Heart left ventricle (tissue), 16 donors: Measurements from ENCODE around the gene TMX2. TPM values are rescaled to one million over a fixed set of nuclear protein-coding genes. Genes with fewer than 3 reads are reported as not detected.
A peak's percentile ranks its signal among the peaks of the same experiment; 100 is the strongest.

ENCODE experiments used
- ATAC-seq, 4 donors: fragments of 200-7000 bp; cut with Tn5 transposase; one replicate each; pipeline ENCODE4 v1.9.1; 2020 to 2022; ENCODE audit warnings: moderate library complexity in 4 of 4, mild to moderate bottlenecking in 3 of 4, moderate number of reproducible peaks in 1 of 4
- DNase-seq, 5 donors: peaks; one replicate each; pipeline ENCODE4 v3.0.0-alpha.2; 2020
- H3K27ac ChIP-seq, 12 donors: fragments of 200-600 bp; sonication (generic) in 4 of 12; one replicate each; pipeline versions ENCODE4 v1.5.0 to v1.8.0; 2016 to 2022; ENCODE audit warnings: mild to moderate bottlenecking in 2 of 12
- H3K27me3 ChIP-seq, 9 donors: fragments of 200-600 bp; sonication (generic) in 2 of 9; one replicate each; pipeline versions ENCODE4 v1.5.1 to v1.8.0; 2016 to 2022; ENCODE audit warnings: mild to moderate bottlenecking in 3 of 9
- H3K36me3 ChIP-seq, 9 donors: fragments of 200-600 bp; sonication (generic) in 2 of 9; one replicate each; pipeline versions ENCODE4 v1.5.0 to v1.8.0; 2018 to 2022; ENCODE audit warnings: mild to moderate bottlenecking in 2 of 9
- H3K4me1 ChIP-seq, 12 donors: fragments of 200-600 bp; sonication (generic) in 4 of 12; one replicate each; pipeline versions ENCODE4 v1.5.0 to v1.8.0; 2016 to 2022; ENCODE audit warnings: mild to moderate bottlenecking in 3 of 12
- H3K4me3 ChIP-seq, 12 donors: fragments of 200-600 bp; sonication (generic) in 4 of 12; one replicate each; pipeline versions ENCODE4 v1.5.0 to v1.8.0; 2017 to 2022; ENCODE audit warnings: mild to moderate bottlenecking in 9 of 12, moderate library complexity in 4 of 12
- H3K9me3 ChIP-seq, 12 donors: fragments of 200-600 bp; sonication (generic) in 4 of 12; one replicate each; pipeline versions ENCODE4 v1.5.0 to v1.8.0; 2016 to 2022; ENCODE audit warnings: mild to moderate bottlenecking in 1 of 12
- CTCF ChIP-seq, 12 donors: fragments of 200-600 bp; sonication (generic) in 4 of 12; IDR thresholded peaks; one replicate each; pipeline versions ENCODE4 v1.5.0 to v1.8.0; 2018 to 2022; ENCODE audit warnings: antibody characterized with exemption in 12 of 12, mild to moderate bottlenecking in 5 of 12
- POLR2A ChIP-seq, 2 donors: fragments of 450-650 bp; IDR thresholded peaks; one replicate each; pipeline ENCODE4 v1.6.1; 2017; ENCODE audit warnings: antibody characterized with exemption in 2 of 2, mild to moderate bottlenecking in 2 of 2, moderate library complexity in 2 of 2
- WGBS, 4 donors: extraction: QIAGEN DNeasy Blood & Tissue Kit in 2 of 4; methylation state at CpG; one replicate each; pipeline versions ENCODE4 v1.1.5 to v1.1.7; 2013 to 2018; 5-methylcytosine and 5-hydroxymethylcytosine counted together
- intact Hi-C, 10 donors: fragments of 100-400 bp; cut with DNase I; formaldehyde crosslinking; loops; one replicate each; pipeline versions ENCODE4 v1.11.1 to v1.14.2; 2022
- polyA plus RNA-seq, 2 donors: library from polyadenylated mRNA; stranded (reverse); fragments of 200-250 nt; gene quantifications; one replicate each; pipeline ENCODE4 v1.2.3, GENCODE V29; 2013
- total RNA-seq, 9 donors: library from RNA; depleted of rRNA in 2 of 9; stranded (reverse); fragments of >200 nt in 2 of 9; fragmentation: NEBNext Ultra II Directional in 3 of 9; extraction: Animal tissue kit (Norgen Biotek cat#: 25700) in 3 of 9; gene quantifications; one replicate each; pipeline versions ENCODE4 v1.1.0 to v1.2.4, GENCODE V29; 2016 to 2023
- donor health status: ischemic (EF 13 %, LVEDD 7.1; RV severe dilation, severe dysfunction).
- donor health status: healthy with polysubstance abuse.
- donor health status: DM: no; HTN: yes; CAD: no.
- donor health status: DM: no; HTN: no; CAD: no.
- donor health status: ischemic (EF 25% LVEDD 6.9; RV normal size, moderate dysfunction).
- donor health status: ischemic (EF 25% LVEDD 5.7; RV mildly dilated, moderate dysfunction).
- donor health status: healthy.
- donor health status: DM: yes; HTN: yes; CAD: no.
- donor health status: ischemic (EF 35%, LVEDD 5.7; RV mildly dilated, moderate dysfunction).
- donor health status: nonischemic (EF 11% LVEDD 7.7; RV severe dilation, severe dysfunction).
- donor health status: DM: yes; HTN: yes; CAD: no.
- donor health status: PGD.
- donor health status: ischemic (EF 29% LVEDD 5.4; RV normal size, mild dysfunction).
- donor health status: nonischemic (EF 23%, LVEDD 6.1; RV moderate dilation, normal function).

TMX2 gene
- total and polyA plus RNA-seq, 11 donors = 46.7 to 165 (median 65.8) TPM

GRCh38 chr11:57746920-57747319, 34.5 kb downstream of the TMX2 start:
- no peaks in the 10 kb centered on the region for H3K9me3 ChIP-seq
- no peak for DNase-seq
- H3K36me3 ChIP-seq = peaks cover 3 to 79% (median 48%) of the 10 kb centered on the region in 9 donors
- ATAC-seq = no peak
- H3K4me1 ChIP-seq = peaks cover 2 to 39% (median 14%) of the 10 kb centered on the region in 12 donors
- WGBS, 4 donors = 80 to 91% (median 84%) methylated on average over 1 of the region's 1 CpG
- no peak overlapping the region for H3K27ac ChIP-seq
- H3K27me3 ChIP-seq = no peaks in the 10 kb centered on the region
- intact Hi-C loops = loop anchor here in 1 of 10 donors (10.0 kb wide), 1 partner anchor 82 kb away; the partner anchor contains the start of gene ZDHHC5
- no peak for TF ChIP-seq POLR2A (IDR thresholded peaks at IDR 0.05)
- no peak for TF ChIP-seq CTCF (IDR thresholded peaks at IDR 0.05)
- no peak overlapping the region for H3K4me3 ChIP-seq

GRCh38 chr11:57751176-57751575, 38.8 kb downstream of the TMX2 start:
- no peak for TF ChIP-seq CTCF (IDR thresholded peaks at IDR 0.05)
- no peak for TF ChIP-seq POLR2A (IDR thresholded peaks at IDR 0.05)
- Histone ChIP-seq H3K9me3 (no peaks in the 10 kb centered on the region), H3K27ac (no peak overlapping the region), H3K4me1 (peaks cover 0 to 9% (median 5%) of the 10 kb centered on the region in 12 donors), H3K27me3 (no peaks in the 10 kb centered on the region), H3K36me3 (peaks cover 0 to 42% (median 8%) of the 10 kb centered on the region in 9 donors), H3K4me3 (no peak overlapping the region)
- no peak for ATAC-seq
- intact Hi-C loops = loop anchor here in 4 of 10 donors (2.0 to 10.0 kb wide), 4 partner anchors 50 to 764 kb away; no protein-coding TSS in a partner anchor
- no peak for DNase-seq

- DNase-seq (peak in 4 of 5 donors; percentile 36 to 45 (median 38)), ATAC-seq (peak; percentile 76 to 89 (median 85))
- Histone ChIP-seq H3K27me3 (no peaks in the 10 kb centered on the region), H3K9me3 (no peaks in the 10 kb centered on the region), H3K4me3 (no peak within 1 kb of the TSS), H3K4me1 (peaks cover 0 to 9% (median 5%) of the 10 kb centered on the region in 12 donors), H3K36me3 (peaks cover 0 to 36% (median 3%) of the 10 kb centered on the region in 9 donors), H3K27ac (peak within 1 kb of the TSS in 6 of 12 donors; percentile 17 to 56 (median 42))
- TF ChIP-seq CTCF (IDR thresholded peaks at IDR 0.05) (peak; percentile 39 to 64 (median 55)), POLR2A (IDR thresholded peaks at IDR 0.05) (no peak)
- intact Hi-C loops = loop anchor here in 4 of 10 donors (2.0 to 10.0 kb wide), 4 partner anchors 49 to 763 kb away; no protein-coding TSS in a partner anchor
- WGBS, 4 donors = 39 to 50% (median 44%) methylated on average over 10 of the region's 10 CpGs
Observed at GRCh38 chr11:57751676-57752253, 39.4 kb downstream of the TMX2 start, which contains the start of gene BTBD18. Gene BTBD18, minus strand, starts transcription at chr11:57751819. Its CDS starts 631 bp downstream, at chr11:57751188.

- Histone ChIP-seq H3K27ac (no peak overlapping the region), H3K9me3 (no peaks in the 10 kb centered on the region), H3K27me3 (no peaks in the 10 kb centered on the region), H3K4me1 (peaks cover 0 to 9% (median 5%) of the 10 kb centered on the region in 12 donors), H3K36me3 (peaks cover 0 to 25% (median 0%) of the 10 kb centered on the region in 9 donors), H3K4me3 (no peak overlapping the region)
- TF ChIP-seq CTCF (IDR thresholded peaks at IDR 0.05) = no peak
- TF ChIP-seq POLR2A (IDR thresholded peaks at IDR 0.05) = no peak
- ATAC-seq = peak in 2 of 4 donors; percentile 7 to 49
- no peak for DNase-seq
- 94 to 97% (median 96%) methylated on average over 30 of the region's 30 CpGs for WGBS, 4 donors
- intact Hi-C loops = loop anchor here in 3 of 10 donors (5.0 to 10.0 kb wide), 3 partner anchors 49 to 762 kb away; no protein-coding TSS in a partner anchor
Observed at GRCh38 chr11:57752954-57753353, 40.6 kb downstream of the TMX2 start.
